OCI-LY7 (cell line): Measurements from ENCODE around the gene ANO1. TPM values are rescaled to one million over a fixed set of nuclear protein-coding genes. Genes with fewer than 3 reads are reported as not detected.

Source experiments
- BruUV-seq: library from RNA; stranded (reverse); fragments of 400-500 nt; replicated peaks from 2 replicates; lab custom pipeline; 2021; lab: Mats Ljungman, UMichigan
- CTCF ChIA-PET: fragments of 300-600 bp; sonication (Branson Sonifier 250); formaldehyde crosslinking; loops from one replicate; lab custom pipeline; 2022; ENCODE audit warnings: antibody characterized with exemption; ENCODE audit not compliant: unreplicated experiment; lab: Charles Lee
- POLR2A ChIA-PET: fragments of 300-600 bp; sonication (Branson Sonifier 250); formaldehyde crosslinking; loops from one replicate; lab custom pipeline; 2022; ENCODE audit warnings: antibody characterized with exemption; lab: Charles Lee
- DNase-seq: peaks from one replicate; pipeline ENCODE4 v3.0.0-alpha.2; 2015; ENCODE audit warnings: low spot score
- H2AFZ ChIP-seq: fragments of 200-600 bp; sonication (generic), shearing (Covaris generic); 2 replicates; pipeline ENCODE4 v1.6.1; 2014; ENCODE audit warnings: mild to moderate bottlenecking, antibody characterized with exemption, low read length, moderate library complexity
- H3K27ac ChIP-seq: fragments of 200-600 bp; sonication (generic); 2 replicates; pipeline ENCODE4 v1.5.1; 2014; ENCODE audit warnings: mixed run types, low read depth, mild to moderate bottlenecking, moderate library complexity, low read length, inconsistent platforms; ENCODE audit not compliant: poor library complexity, severe bottlenecking
- H3K36me3 ChIP-seq: fragments of 200-600 bp; sonication (generic); 2 replicates; pipeline ENCODE4 v1.6.1; 2014; ENCODE audit warnings: mild to moderate bottlenecking, antibody characterized with exemption, low read length, moderate library complexity, mixed read lengths; ENCODE audit not compliant: insufficient read depth
- H3K4me1 ChIP-seq: fragments of 200-600 bp; sonication (generic); 2 replicates; pipeline ENCODE4 v1.5.1; 2014; ENCODE audit warnings: mild to moderate bottlenecking, low read length; ENCODE audit not compliant: insufficient read depth, poor library complexity, severe bottlenecking
- H3K4me2 ChIP-seq: fragments of 200-600 bp; sonication (generic); 2 replicates; pipeline ENCODE4 v1.6.1; 2014; ENCODE audit warnings: mild to moderate bottlenecking, low read length
- H3K4me3 ChIP-seq: fragments of 200-600 bp; sonication (generic); 2 replicates; pipeline ENCODE4 v1.5.1; 2014; ENCODE audit warnings: mild to moderate bottlenecking, low read depth, low read length; ENCODE audit not compliant: poor library complexity, severe bottlenecking
- H3K79me2 ChIP-seq: fragments of 200-600 bp; sonication (generic); 2 replicates; pipeline ENCODE4 v1.6.1; 2016; ENCODE audit warnings: low read depth, mild to moderate bottlenecking, low read length, moderate library complexity, mixed read lengths; ENCODE audit not compliant: insufficient read depth
- H3K9me2 ChIP-seq: fragments of 200-600 bp; sonication (generic); 2 replicates; pipeline ENCODE4 v1.6.1; 2016; ENCODE audit warnings: mild to moderate bottlenecking, low read length, mixed read lengths; ENCODE audit not compliant: insufficient read depth
- H3K9me3 ChIP-seq: fragments of 200-600 bp; sonication (generic); 2 replicates; pipeline ENCODE4 v1.6.1; 2014; ENCODE audit warnings: mild to moderate bottlenecking, mixed run types, low read length, mixed read lengths
- H4K20me1 ChIP-seq: fragments of 200-600 bp; sonication (generic); 2 replicates; pipeline ENCODE4 v1.6.1; 2014; ENCODE audit warnings: mild to moderate bottlenecking, antibody characterized with exemption, low read length, moderate library complexity, mixed read lengths; ENCODE audit not compliant: insufficient read depth
- CTCF ChIP-seq: fragments of 200-600 bp; sonication (generic); conservative IDR thresholded peaks from 2 replicates; pipeline ENCODE4 v1.5.1; 2014; ENCODE audit warnings: mild to moderate bottlenecking, antibody characterized with exemption, low read length, moderate library complexity, mixed read lengths
- EZH2phosphoT487 ChIP-seq: fragments of 200-600 bp; sonication (generic); IDR thresholded peaks from 2 replicates; pipeline ENCODE4 v1.6.1; 2018; ENCODE audit warnings: low read depth, borderline replicate concordance, mild to moderate bottlenecking, mixed run types, antibody characterized with exemption, low read length, moderate library complexity, mixed read lengths
- intact Hi-C: fragments of 100-400 bp; cut with micrococcal nuclease; formaldehyde crosslinking; loops from one replicate; pipeline ENCODE4 v1.10.0; 2022; ENCODE audit not compliant: unreplicated experiment
- total RNA-seq, 2 experiments: library from RNA; depleted of rRNA in 1 of 2; stranded (reverse); fragments of >200 nt in 1 of 2; shearing (Covaris generic) in 1 of 2; gene quantifications; 2 replicates each; pipeline ENCODE4 v1.2.3, GENCODE V29; 2014 to 2022

The ANO1 gene
- total RNA-seq, 2 experiments from 2014 or later = not detected

GRCh38 chr11:70131606-70132190 is 53.6 kb downstream of the ANO1 start:
- no peaks in the 10 kb centered on the region for H3K36me3 ChIP-seq
- ChIA-PET CTCF (no interaction called here), POLR2A (no interaction called here)
- no peaks in the 10 kb centered on the region for H4K20me1 ChIP-seq
- H3K9me3 ChIP-seq = no peaks in the 10 kb centered on the region
- no peaks in the 10 kb centered on the region for H3K79me2 ChIP-seq
- no peak for DNase-seq
- H3K27ac ChIP-seq = no peak overlapping the region
- no peaks in the 10 kb centered on the region for H3K9me2 ChIP-seq
- no TSS peak for BruUV-seq
- intact Hi-C loops = no loop called here
- no peak for TF ChIP-seq CTCF
- no peak for TF ChIP-seq EZH2phosphoT487
- H2AFZ ChIP-seq = no peak overlapping the region
- H3K4me1 ChIP-seq = no peaks in the 10 kb centered on the region
- no peak overlapping the region for H3K4me2 ChIP-seq
- no peak overlapping the region for H3K4me3 ChIP-seq

GRCh38 chr11:70132641-70133040 is 54.5 kb downstream of the ANO1 start:
- CTCF ChIA-PET = no interaction called here
- H3K4me3 ChIP-seq = no peak overlapping the region
- POLR2A ChIA-PET = interaction anchor here (0.6 kb wide), 1 partner anchor 13 kb away, joined by 3 read pairs; no protein-coding TSS in a partner anchor

More at GRCh38 chr11:70132641-70133040, 54.5 kb downstream of the ANO1 start:
- Histone ChIP-seq H3K79me2 (no peaks in the 10 kb centered on the region), H3K9me3 (no peaks in the 10 kb centered on the region), H2AFZ (no peak overlapping the region), H4K20me1 (no peaks in the 10 kb centered on the region), H3K4me2 (no peak overlapping the region), H3K9me2 (no peaks in the 10 kb centered on the region), H3K4me1 (no peaks in the 10 kb centered on the region), H3K27ac (no peak overlapping the region), H3K36me3 (no peaks in the 10 kb centered on the region)
- BruUV-seq = no TSS peak
- no peak for DNase-seq
- intact Hi-C loops = no loop called here
- TF ChIP-seq EZH2phosphoT487 (no peak), CTCF (no peak)
